HG02678 (cell line): ENCODE results near the gene MAP3K20.
A peak's percentile ranks its signal among the peaks of the same experiment; 100 is the strongest.
"Not testable (repeated sequence)": the region's sequence is repeated elsewhere in the genome, so short reads cannot be mapped to it uniquely, and the experiment has no call there.

Source experiments
- ATAC-seq: cut with Tn5 transposase; IDR thresholded peaks from one replicate; pipeline ENCODE4 v1.9.1; 2021; ENCODE audit warnings: mild to moderate bottlenecking, moderate library complexity; ENCODE audit not compliant: unreplicated experiment

MAP3K20 gene

DNA sequence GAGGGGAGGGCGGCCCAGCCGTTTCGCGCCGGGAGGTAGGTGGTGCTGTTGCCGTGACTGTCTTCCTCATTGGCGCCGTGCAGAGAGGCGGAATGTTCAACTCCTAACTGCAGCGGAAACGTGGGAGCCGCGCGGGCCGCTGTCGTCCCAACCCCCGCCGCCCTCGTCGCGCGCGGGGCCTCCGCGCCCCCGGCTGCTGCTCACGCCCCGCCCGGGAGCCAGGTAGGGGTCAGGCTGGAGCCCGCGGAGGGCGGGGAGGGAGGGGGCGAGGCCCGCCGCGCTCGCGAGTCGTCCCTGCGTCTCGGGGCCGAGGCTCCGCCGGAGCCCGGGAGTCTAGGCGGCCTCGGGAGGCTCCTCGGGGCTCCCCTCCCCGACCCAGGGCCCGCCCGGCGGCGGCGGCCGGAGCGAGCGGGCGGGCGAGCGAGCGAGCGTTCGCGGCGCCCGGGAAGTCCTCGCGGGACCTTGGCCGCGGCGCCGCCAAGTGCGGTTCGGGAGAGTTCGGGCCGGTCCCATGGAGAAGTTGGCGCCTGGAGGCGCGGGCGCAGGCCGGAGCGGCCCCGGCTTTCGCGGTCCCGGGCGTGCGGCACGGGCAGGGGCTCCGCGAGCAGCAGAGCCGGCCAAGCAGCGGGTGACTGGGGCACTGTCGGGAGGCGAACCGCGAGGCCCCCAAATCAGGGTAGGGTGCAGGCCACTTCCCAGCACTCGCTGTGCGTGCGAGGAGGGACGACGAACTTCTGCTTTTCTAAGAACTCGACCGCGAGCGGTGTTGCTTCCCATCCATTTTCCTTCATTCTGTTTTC lies at the start of gene MAP3K20:
MAP3K20 (plus strand) TSS at position 66 of the 800 bp plus-strand sequence. CDS start 15,186 bp downstream, outside the sequence.
- ATAC-seq = peak; percentile 70

DNA sequence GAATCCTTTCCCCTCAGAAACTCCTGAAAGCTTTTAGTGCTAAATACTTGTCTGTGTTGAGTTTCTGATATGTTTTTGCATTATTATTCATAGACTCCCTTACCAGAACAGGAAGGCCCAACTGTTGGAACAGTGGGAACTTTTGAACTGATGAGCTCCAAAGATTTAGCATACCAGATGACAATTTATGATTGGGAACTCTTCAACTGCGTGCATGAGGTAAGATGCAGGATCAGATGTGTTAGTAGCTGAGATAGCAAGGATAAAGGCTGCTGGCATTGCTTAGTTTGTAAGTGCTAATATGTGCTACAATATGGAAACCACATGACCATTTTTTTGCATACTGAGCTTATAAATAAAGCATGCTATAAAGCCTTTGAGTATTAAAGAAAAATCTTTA lies 49.2 kb upstream of the MAP3K20 start:
- ATAC-seq = no peak

DNA sequence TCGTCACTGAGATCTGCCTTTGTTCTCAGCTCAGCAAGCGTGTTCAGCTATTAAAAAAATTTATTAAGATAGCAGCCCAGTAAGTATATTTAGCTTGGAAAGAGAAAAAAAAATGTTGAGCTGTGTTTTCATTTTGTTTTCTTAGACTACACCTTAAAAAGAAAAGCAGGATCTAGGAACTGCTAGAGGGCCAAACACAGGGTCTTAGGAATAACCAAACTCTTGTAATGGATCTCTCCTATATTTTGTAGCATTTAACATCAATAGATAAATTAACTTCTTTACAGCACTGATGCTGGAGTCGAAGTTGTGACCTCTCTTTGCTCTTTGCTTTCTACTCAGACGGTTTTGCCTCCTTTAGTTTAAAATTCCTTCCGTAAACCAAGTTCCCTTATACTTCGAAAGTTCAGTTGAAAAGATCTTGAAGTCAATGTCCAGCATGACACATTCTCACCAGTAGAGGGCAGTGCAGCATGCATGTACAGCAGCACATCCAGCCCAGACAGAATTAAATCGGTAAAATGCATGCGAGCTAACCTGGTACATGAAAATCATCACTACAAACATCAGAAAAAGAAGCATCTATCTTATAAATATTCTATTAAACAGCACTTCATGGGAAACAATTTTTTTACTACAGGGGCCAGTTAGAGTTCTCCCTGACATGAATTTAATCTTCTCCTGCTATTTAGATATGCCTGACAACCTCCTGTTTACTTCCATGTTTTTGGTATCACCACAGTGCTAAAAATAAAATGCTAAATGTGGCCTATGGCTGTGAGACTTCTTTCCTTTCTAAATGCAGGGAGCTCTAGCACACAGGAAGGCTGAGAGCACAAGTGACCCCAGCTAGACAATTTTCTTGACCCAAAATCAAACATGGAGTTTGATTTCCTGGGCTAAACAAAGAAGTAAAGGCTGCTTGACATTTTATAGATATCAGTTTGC lies 48.2 kb upstream of the MAP3K20 start:
- ATAC-seq = peak; percentile 73

DNA sequence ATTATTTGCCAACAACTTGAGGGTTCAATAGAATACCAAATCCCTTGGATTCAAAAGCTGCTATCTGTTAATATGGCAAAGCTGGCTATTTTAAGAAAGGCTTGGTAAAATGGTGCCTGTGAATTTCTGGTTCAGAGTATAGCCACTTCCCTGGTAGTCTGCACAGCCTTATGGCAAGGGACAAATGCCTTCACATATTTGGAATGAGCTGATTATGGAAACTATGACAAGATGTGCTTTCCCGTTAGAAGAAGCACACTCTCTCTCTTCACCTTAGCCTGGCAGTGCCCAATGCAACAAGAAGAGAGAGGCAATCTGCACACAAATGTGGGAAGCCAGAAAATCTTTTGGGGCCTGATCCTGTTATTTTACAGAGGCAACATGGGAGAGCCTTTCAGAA lies 47.5 kb upstream of the MAP3K20 start:
- no peak for ATAC-seq

DNA sequence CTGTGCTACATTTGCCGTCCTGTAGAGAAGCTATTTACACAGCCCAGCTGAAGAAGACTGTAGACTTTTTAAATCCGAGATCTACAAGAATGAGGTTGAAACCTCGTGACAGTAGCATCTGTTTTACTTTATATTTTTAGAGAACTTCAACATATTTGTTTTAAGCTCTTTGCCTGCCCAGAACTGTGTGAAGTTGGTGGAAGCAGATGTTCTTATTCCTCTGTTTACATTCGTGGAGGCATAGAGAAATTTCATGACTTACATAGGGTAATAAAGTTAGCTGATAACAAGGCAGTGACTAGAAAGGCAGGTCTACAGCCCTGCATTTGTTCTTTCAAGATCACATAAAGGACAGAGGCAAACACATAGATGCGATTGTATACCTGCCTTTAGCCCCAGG lies 47.0 kb upstream of the MAP3K20 start:
- ATAC-seq = no peak

DNA sequence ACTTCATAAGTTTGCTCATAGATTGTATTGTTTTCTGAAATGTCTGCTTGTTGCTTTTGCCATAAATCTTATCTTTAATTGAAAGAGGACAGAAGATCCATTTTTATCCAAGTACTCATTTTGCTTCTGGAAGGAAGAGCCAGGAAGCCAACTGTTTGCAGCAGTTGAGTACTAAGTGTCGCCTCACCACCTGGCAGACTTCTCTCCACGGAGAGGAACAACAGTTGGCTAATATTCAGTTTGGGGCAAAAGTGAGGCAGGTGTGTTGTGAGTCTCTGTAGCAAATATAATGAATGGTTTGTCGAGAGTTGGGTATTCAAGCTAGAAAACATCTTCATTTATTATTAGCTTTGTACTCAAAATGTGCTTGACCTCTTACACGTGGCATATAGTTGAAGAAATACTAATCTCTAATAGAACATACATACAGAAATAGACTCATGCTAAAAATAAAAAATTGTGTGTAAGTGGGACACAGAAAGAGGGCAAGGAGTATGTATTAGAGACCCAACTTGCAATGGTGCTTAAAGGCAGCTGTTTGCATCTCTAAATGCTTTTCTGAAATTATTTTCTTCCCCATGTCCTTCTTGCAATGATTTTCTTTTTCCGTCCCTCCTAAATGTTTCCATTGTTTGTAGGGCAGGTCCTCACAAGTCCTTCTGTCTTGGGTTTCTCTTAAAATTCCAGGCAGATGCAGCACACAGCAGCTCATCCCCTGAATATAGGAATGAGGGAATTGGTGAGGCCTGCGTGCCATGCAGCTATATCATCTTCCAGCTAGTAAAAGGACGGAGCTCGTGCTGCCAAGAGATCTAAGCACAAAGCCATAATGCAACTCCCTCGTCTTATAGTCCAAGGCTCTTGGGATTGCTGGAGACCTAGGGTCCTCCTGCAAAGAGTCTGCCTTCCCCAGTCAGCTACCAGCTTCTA lies 44.8 kb upstream of the MAP3K20 start:
- ATAC-seq = no peak

DNA sequence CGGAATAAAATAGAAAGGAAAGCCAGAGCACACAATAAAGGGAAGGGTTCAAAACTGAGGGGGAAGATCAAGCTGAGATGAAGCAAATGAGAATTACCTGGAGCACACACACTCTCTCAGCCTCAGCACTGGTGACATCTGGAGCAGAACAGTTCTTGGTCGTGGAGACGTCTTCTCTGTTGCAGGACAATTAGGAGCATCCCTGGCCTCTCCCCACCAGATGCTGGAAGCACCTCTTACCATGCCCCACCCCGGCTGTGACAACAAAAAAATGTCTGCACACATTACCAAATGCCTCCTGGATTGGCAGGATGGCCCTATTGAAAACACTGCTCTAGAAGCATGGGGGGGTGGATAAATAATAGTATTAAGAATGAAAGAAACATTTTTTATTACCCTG lies 43.6 kb upstream of the MAP3K20 start:
- no peak for ATAC-seq

DNA sequence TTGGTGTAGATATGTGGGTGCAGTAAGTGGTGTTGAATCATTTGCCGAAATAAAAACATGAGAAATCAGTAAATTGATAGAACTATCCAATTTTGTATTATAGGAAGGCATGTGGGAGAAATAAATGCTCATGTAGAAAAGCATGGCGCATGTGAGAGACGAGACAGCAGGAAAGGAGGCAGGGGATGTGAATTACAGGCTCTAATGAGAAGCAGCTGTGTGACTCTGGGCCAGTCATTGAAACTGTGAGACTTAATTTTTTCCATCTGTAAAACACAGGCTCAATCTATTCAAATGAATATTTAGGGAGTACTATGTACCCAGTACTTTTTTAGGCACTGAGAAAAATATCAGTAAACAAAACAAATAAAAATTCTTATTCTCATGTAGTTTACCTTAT lies 42.6 kb upstream of the MAP3K20 start:
- no peak for ATAC-seq

DNA sequence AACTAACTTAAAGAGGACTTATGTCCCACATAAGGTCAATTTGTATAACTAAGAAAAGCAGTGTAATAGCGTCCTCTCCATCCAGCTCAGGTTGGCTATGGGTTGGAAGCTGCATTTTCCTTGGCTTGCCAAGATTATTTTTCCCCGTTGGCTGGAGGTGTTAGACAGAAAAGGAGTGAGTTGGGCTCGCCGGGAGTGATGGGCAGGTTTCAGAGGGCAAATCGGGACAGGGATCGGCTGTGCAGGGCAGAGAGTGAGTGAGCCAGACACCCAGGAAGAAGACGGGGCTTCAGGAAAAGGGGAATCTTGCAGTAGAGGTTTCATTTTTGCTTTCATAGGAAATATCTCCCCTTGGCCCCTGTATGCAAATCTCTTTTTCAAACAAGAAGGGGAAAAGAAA lies 41.5 kb upstream of the MAP3K20 start:
- no peak for ATAC-seq

DNA sequence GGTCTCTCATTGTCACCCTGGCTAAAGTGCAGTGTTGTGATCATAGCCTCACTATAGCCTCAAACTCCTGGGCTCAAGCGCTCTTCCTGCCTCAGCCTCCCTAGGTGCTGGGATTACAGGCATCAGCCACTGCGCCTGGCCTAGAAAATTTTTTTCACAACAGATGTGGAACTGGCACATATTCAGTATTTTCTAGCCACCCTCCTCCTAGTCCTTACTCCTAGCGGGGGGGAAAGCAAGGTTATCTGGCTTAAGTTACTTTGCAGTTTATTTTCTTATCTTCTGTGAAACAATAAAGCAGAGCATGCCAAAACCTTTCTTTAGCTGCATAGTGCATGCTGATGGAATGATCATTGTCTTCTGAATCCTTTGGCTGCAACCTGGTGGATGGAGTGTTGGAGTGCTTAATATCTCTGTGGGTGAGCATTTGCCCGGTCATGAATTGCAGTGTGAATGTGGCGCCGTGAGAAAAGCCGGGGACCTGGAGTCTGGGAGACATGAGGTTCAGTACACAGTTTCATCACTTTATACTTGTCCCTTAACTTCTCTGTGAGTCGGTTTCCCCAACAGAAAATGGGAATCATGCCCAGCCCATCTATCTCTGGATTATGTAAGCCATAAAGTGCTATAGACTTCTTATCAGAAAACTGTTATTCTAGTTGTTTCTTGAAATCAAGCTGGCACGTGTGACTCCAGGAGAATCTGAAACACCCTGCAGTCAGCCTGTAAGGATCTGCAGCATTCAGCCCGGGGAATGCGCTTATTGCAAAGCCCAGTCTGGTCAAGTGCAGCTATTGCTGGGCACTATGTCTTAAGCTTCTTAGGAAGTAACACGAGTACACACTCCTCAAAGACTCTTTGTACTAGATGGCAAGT lies 38.2 kb upstream of the MAP3K20 start:
- ATAC-seq = no peak

DNA sequence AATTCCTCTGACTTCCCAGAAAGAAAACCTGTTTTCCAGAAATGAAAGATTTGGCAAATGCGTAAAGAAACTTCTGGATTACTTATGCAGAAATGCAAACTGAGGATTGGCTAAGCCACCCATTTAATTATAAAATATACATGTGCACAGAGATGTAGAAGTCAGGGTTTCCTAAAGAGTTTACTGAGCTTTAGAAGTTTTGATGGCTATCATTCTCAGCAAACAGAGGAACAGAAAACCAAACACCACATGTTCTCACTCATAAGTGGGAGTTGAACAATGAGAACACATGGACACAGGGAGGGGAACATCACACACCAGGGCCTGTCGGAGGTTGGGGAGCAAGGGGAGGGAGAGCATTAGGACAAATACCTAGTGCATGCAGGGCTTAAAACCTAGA lies 37.4 kb upstream of the MAP3K20 start:
- not testable (repeated sequence) for ATAC-seq

DNA sequence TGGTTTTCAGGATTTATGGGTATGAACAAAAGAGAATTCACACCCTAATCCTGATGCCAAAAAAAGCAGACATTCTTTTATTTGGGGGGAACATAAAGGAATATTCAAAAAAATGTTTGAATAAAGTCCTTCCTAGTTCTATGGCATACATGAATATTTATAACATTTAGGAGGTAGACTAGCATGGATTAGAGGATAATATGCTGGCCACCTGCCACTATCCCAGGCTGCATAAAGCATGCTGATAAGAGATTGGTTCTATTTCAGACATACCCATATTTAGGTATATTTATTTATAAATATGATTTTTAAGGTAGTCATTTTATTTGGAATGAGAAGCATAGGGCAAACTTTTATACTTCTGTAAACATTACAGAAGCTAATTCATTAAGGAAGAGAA lies 34.9 kb upstream of the MAP3K20 start:
- no peak for ATAC-seq

DNA sequence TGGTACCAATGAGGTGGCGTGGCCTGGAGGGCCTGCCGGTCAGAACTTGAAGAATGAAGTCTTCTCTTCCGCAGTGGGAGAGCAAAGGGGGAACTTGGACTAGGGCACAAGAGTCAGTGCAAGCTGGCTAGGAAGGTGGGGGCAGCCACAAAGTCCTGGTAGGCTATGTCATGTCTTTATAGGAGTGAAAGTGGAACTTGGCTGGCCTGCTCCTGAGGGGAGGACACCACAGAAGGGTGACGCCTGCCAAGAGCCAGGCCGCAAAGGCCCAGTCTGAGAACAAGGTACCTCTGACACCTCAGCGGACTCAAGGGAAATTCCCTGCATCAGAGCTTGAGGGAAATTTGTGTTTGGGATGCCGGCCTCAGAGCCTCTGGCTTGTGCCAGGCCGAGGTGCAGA lies 32.2 kb upstream of the MAP3K20 start:
- ATAC-seq = no peak

DNA sequence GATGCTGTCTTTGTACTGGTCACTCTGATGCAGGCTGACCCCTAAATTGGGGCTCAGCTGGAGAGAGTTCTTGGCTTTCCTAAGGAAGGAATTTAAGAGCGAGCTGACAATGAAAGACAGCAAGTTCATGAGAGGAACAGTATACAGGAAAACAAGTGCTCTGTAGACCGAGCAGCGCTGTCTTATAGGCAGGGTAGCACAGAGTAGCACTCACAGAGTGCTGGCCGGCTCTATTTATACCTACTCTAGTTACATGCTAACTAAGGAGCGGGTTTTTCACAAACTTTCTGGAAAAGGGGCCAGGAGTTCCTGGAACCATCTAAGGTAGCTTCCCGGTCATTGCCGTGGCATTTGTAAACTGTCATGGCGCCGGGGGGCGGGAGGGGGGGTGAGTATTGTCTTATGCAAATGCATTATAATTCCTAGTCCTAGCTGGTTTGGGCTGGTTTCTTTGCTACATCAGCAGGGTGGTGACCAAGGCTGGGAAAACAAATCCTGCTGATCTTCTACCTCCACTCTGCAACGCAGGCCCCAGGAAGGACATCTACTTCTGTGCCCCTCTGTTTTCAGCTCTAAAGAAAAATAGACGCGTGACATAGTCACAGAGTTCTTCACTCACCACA lies 31.6 kb upstream of the MAP3K20 start:
- ATAC-seq = no peak

DNA sequence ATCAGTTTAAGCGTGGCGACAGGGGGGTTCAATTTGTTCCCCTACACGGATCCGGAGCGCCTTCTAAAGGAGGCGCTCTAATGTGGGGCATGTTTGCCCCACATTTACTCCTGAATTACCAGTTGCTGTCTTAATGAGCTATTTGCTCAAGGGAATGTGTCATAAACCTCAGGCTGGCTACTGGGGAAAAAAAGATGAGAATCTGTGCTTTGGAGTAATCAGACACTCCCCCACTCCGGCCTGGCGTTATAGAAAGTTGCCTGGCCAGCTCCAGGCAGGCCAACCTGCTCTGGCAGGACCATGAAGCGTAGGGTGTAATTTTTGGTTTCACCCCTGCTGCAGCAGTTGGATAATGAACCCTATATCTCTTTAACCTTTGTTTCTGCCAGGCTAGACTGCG lies 31.0 kb upstream of the MAP3K20 start:
- no peak for ATAC-seq

DNA sequence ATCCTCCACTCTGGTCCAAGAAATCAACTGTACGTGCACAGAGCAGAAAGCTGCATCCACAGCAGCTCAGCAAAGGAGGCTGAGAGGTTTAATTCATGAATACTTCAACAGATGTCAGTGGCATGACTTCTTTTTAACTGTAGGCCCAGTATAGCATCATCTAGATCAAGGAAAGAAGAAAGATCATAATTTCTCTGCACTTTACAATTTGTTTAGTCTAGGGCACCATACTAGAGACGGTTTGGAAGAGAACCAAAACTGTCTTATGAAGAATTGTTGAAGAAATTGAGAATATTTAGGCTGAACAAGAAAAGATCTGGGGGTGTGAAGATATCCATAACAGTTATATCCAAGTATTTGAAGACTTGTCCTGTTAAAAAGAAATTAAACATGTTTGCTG lies 30.5 kb upstream of the MAP3K20 start:
- ATAC-seq = no peak

DNA sequence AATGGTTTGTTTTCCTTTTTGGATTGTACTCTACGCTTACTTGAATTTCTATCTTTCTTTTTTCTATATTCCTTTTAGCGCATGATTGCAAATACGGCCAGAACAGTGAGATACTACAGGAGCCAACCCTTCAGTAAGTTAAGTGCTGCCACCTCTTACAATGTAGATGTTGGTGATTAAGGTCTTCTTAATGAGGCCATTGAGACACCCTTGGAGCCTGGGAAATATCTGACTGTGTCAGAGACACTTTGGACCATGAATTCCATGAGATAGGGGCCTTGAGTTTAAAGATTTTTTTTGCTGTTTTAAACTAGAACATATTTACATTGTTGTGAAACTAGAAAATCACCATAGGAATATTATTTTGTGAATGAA lies 27.1 kb upstream of the MAP3K20 start:
- ATAC-seq = no peak

DNA sequence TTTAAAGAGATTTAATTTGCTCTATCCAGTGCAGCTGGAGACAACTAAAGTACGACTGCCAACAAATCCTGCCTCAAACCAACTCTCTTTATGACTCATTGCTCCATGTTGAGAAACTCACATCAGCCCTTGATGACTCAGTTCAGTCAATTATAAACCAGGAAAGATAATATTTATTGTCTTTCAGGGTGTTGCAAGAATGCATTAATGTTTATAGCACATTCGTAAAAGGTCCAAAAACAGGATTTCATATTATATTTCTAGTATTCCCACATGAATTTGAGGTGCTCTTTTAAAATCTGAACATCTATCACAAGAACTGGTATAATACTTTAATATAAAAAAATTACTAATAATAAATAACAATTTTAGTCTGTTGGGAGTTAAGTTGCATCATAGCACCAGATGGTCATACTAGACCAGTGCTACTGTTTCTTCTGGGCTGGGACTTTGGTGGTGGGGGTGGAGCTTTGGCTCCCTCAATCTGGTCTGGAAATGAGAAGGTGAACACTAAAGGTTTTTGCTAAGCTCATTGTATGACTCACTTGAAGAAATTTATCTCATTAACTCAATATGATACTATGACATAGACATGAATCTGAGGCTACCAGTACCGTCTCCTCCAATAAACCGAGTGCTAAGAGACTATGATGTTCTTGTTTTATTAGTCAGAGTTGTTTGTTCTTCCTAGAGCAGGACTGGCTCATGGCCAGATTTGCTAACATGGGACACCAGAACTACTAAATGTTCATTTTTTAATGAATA lies 26.6 kb upstream of the MAP3K20 start:
- ATAC-seq = peak; percentile 87

DNA sequence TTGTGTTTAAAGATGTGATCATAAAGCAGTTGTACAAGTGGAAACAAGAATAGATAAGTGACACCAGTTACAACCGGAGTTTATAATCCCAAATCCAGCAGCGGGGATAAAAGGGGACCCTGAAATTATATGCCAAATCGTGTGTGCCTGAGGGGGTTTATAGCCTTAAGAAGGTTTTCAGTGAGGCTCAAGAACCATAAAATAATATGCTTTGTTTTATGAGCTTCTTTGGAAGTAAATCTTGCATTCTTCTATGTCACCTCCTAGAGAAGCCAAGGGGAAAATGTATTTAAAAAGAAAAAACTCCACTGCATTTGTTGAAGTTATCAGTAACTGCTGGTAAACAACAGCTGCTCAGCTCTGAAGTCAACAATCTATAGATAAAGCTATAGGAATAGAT lies 25.8 kb upstream of the MAP3K20 start:
- no peak for ATAC-seq
